Osteocyte (in vitro differentiated cells): ENCODE data around the gene FLNA. TPM values are rescaled to one million over a fixed set of nuclear protein-coding genes. Genes with fewer than 3 reads are reported as not detected.

Experiments
- DNase-seq: peaks from one replicate; pipeline ENCODE4 v3.0.0; 2021; ENCODE audit warnings: mixed read lengths; ENCODE audit not compliant: unreplicated experiment; ENCODE audit errors: extremely low spot score
- H3K27ac Mint-ChIP-seq: one replicate; pipeline ENCODE4 v1.8.0; 2021; ENCODE audit warnings: mild to moderate bottlenecking, mixed read lengths; ENCODE audit not compliant: unreplicated experiment
- H3K27me3 Mint-ChIP-seq: one replicate; pipeline ENCODE4 v1.8.0; 2021; ENCODE audit warnings: mixed read lengths; ENCODE audit not compliant: unreplicated experiment
- H3K36me3 Mint-ChIP-seq: one replicate; pipeline ENCODE4 v1.8.0; 2021; ENCODE audit warnings: mixed read lengths; ENCODE audit not compliant: unreplicated experiment
- H3K4me1 Mint-ChIP-seq: one replicate; pipeline ENCODE4 v1.8.0; 2021; ENCODE audit warnings: mixed read lengths; ENCODE audit not compliant: unreplicated experiment
- H3K4me3 Mint-ChIP-seq: one replicate; pipeline ENCODE4 v1.8.0; 2021; ENCODE audit warnings: mild to moderate bottlenecking, moderate library complexity, mixed read lengths; ENCODE audit not compliant: unreplicated experiment
- H3K9me3 Mint-ChIP-seq: one replicate; pipeline ENCODE4 v1.8.0; 2021; ENCODE audit warnings: mixed read lengths; ENCODE audit not compliant: unreplicated experiment
- CTCF ChIP-seq: fragments of 200-600 bp; sonication (generic); IDR thresholded peaks from 2 replicates; pipeline ENCODE4 v1.5.0; 2021; ENCODE audit warnings: antibody characterized with exemption, mild to moderate bottlenecking, moderate library complexity
- total RNA-seq: library from RNA; stranded (reverse); gene quantifications from 2 replicates; pipeline ENCODE4 v1.2.1, GENCODE V29; 2021

FLNA gene
- total RNA-seq, 1 donor from 2014 or later = 2,024 TPM

- Mint-ChIP-seq H3K27ac (no peak overlapping the region), H3K27me3 (no peaks in the 10 kb centered on the region), H3K36me3 (peaks cover 14% of the 10 kb centered on the region), H3K4me1 (peaks cover 6% of the 10 kb centered on the region), H3K4me3 (no peak overlapping the region), H3K9me3 (no peaks in the 10 kb centered on the region)
- DNase-seq = no peak
- TF ChIP-seq CTCF = no peak
Measured at GRCh38 chrX:154360155-154360713, 14.2 kb downstream of the FLNA start.

GRCh38 chrX:154359362-154360154 lies 14.9 kb downstream of the FLNA start:
- DNase-seq = no peak
- H3K4me3 Mint-ChIP-seq = no peak overlapping the region
- TF ChIP-seq CTCF = no peak
- no peak overlapping the region for H3K27ac Mint-ChIP-seq
- no peaks in the 10 kb centered on the region for H3K27me3 Mint-ChIP-seq
- peaks cover 11% of the 10 kb centered on the region for H3K36me3 Mint-ChIP-seq
- no peaks in the 10 kb centered on the region for H3K9me3 Mint-ChIP-seq
- peaks cover 2% of the 10 kb centered on the region for H3K4me1 Mint-ChIP-seq

- Mint-ChIP-seq H3K4me1 (peaks cover 2% of the 10 kb centered on the region), H3K27ac (peak overlapping the region; percentile 65), H3K27me3 (no peaks in the 10 kb centered on the region), H3K36me3 (peaks cover 11% of the 10 kb centered on the region), H3K4me3 (no peak overlapping the region), H3K9me3 (no peaks in the 10 kb centered on the region)
- DNase-seq = no peak
- no peak for TF ChIP-seq CTCF
Measured at GRCh38 chrX:154358829-154359228, 15.6 kb downstream of the FLNA start.

GRCh38 chrX:154358011-154358410 lies 16.4 kb downstream of the FLNA start:
- peaks cover 2% of the 10 kb centered on the region for H3K4me1 Mint-ChIP-seq
- H3K4me3 Mint-ChIP-seq = no peak overlapping the region
- peaks cover 9% of the 10 kb centered on the region for H3K36me3 Mint-ChIP-seq
- no peak for DNase-seq
- no peaks in the 10 kb centered on the region for H3K27me3 Mint-ChIP-seq
- TF ChIP-seq CTCF = no peak
- no peaks in the 10 kb centered on the region for H3K9me3 Mint-ChIP-seq
- no peak overlapping the region for H3K27ac Mint-ChIP-seq

- Mint-ChIP-seq H3K36me3 (peaks cover 6% of the 10 kb centered on the region), H3K4me3 (no peak overlapping the region), H3K4me1 (peaks cover 2% of the 10 kb centered on the region), H3K9me3 (no peaks in the 10 kb centered on the region), H3K27me3 (no peaks in the 10 kb centered on the region), H3K27ac (no peak overlapping the region)
- no peak for DNase-seq
- no peak for TF ChIP-seq CTCF
Measured at GRCh38 chrX:154357205-154357604, 17.2 kb downstream of the FLNA start.
